Measurements from ENCODE around the gene RALGAPB. TPM values are rescaled to one million over a fixed set of nuclear protein-coding genes. Genes with fewer than 3 reads are reported as not detected.

RALGAPB gene
- total and polyA plus RNA-seq, 2 of the 13 experiments (the other 11 are each of a cell fraction or from before 2014, with no cell fraction given) = 17.6 to 30.6 TPM

DNA sequence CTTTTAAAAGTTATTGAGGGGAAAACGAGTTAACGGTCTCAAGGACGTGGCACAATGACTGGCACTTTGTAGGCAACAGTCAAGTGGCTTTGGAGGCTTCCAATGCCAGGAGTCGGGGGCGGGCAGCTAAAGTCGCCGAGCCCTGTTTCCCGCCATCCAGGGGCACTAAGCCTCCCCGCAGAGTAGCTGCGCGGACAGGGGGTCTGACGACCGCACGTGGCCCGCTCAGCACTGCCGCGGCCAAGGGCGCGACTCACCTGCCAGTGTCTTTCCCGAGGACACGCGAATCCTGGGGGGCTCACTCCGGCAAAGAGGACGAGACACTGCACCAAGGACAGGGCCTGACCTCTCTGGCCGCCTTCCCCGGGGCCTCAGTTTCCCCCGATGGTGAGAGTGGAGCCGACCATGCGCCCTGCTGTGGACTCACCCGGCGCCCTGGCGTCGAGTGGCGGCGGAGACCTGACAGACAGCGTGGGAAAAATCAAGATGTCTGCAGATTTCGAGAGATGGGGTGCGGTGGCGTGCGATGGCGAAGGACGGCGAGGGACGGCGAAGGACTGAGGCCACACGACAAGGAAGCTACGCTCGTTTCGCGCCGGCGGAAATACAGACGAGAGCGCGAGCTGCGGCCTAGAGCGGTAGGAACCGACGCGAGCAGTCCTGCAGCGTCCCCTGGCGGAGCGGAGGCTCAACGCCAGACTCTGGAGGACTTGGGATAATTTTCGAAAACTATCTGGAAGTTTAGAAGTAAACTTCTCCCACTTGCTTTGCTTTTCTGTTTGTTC is 37.7 kb upstream of the RALGAPB start, which contains the start of gene SNHG17 (continued):
- TF ChIP-seq, protein P1, sequence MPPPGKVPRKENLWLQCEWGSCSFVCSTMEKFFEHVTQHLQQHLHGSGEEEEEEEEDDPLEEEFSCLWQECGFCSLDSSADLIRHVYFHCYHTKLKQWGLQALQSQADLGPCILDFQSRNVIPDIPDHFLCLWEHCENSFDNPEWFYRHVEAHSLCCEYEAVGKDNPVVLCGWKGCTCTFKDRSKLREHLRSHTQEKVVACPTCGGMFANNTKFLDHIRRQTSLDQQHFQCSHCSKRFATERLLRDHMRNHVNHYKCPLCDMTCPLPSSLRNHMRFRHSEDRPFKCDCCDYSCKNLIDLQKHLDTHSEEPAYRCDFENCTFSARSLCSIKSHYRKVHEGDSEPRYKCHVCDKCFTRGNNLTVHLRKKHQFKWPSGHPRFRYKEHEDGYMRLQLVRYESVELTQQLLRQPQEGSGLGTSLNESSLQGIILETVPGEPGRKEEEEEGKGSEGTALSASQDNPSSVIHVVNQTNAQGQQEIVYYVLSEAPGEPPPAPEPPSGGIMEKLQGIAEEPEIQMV (CRISPR knock-in tag; IDR thresholded peaks at IDR 0.05; ENCODE audit: low read depth) = peak; percentile 98
- TF ChIP-seq ZNF816 (CRISPR knock-in tag; IDR thresholded peaks at IDR 0.05; ENCODE audit: borderline replicate concordance) (peak; percentile 99), ZNF546 (CRISPR knock-in tag; conservative IDR thresholded peaks at IDR 0.05) (peak; percentile 99), FOSL2 (CRISPR knock-in tag; IDR thresholded peaks at IDR 0.05) (peak; percentile 89), KMT2A (CRISPR knock-in tag; IDR thresholded peaks at IDR 0.05) (peak; percentile 100), KLF13 (CRISPR knock-in tag; IDR thresholded peaks at IDR 0.05) (peak; percentile 99), EED (CRISPR knock-in tag; IDR thresholded peaks at IDR 0.05) (peak; percentile 100), ZNF883 (CRISPR knock-in tag; IDR thresholded peaks at IDR 0.05; ENCODE audit: not compliant biosample characterization) (peak; percentile 100), HOXD1 (CRISPR knock-in tag; IDR thresholded peaks at IDR 0.05) (peak; percentile 98), HMG20A (CRISPR knock-in tag; IDR thresholded peaks at IDR 0.05; ENCODE audit: borderline replicate concordance) (peak; percentile 87), ASH2L (IDR thresholded peaks at IDR 0.05; ENCODE audit: insufficient read length, low read depth, low read length) (peak; percentile 99), ZNF773 (CRISPR knock-in tag; IDR thresholded peaks at IDR 0.05; ENCODE audit: borderline replicate concordance) (peak; percentile 97), SOX6 (IDR thresholded peaks at IDR 0.05) (no peak), SOX6 (CRISPR knock-in tag; IDR thresholded peaks at IDR 0.05) (peak; percentile 91), SALL2 (CRISPR knock-in tag; IDR thresholded peaks at IDR 0.05) (peak; percentile 100), ZNF549 (CRISPR knock-in tag; IDR thresholded peaks at IDR 0.05) (no peak)
- TF ChIP-seq, protein P2, sequence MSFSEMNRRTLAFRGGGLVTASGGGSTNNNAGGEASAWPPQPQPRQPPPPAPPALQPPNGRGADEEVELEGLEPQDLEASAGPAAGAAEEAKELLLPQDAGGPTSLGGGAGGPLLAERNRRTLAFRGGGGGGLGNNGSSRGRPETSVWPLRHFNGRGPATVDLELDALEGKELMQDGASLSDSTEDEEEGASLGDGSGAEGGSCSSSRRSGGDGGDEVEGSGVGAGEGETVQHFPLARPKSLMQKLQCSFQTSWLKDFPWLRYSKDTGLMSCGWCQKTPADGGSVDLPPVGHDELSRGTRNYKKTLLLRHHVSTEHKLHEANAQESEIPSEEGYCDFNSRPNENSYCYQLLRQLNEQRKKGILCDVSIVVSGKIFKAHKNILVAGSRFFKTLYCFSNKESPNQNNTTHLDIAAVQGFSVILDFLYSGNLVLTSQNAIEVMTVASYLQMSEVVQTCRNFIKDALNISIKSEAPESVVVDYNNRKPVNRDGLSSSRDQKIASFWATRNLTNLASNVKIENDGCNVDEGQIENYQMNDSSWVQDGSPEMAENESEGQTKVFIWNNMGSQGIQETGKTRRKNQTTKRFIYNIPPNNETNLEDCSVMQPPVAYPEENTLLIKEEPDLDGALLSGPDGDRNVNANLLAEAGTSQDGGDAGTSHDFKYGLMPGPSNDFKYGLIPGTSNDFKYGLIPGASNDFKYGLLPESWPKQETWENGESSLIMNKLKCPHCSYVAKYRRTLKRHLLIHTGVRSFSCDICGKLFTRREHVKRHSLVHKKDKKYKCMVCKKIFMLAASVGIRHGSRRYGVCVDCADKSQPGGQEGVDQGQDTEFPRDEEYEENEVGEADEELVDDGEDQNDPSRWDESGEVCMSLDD (CRISPR knock-in tag; IDR thresholded peaks at IDR 0.05; ENCODE audit: borderline replicate concordance) = peak; percentile 97
- TF ChIP-seq, protein P3, sequence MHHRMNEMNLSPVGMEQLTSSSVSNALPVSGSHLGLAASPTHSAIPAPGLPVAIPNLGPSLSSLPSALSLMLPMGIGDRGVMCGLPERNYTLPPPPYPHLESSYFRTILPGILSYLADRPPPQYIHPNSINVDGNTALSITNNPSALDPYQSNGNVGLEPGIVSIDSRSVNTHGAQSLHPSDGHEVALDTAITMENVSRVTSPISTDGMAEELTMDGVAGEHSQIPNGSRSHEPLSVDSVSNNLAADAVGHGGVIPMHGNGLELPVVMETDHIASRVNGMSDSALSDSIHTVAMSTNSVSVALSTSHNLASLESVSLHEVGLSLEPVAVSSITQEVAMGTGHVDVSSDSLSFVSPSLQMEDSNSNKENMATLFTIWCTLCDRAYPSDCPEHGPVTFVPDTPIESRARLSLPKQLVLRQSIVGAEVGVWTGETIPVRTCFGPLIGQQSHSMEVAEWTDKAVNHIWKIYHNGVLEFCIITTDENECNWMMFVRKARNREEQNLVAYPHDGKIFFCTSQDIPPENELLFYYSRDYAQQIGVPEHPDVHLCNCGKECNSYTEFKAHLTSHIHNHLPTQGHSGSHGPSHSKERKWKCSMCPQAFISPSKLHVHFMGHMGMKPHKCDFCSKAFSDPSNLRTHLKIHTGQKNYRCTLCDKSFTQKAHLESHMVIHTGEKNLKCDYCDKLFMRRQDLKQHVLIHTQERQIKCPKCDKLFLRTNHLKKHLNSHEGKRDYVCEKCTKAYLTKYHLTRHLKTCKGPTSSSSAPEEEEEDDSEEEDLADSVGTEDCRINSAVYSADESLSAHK (CRISPR knock-in tag; IDR thresholded peaks at IDR 0.05; ENCODE audit: borderline replicate concordance) = peak; percentile 96
- TF ChIP-seq, protein P4, sequence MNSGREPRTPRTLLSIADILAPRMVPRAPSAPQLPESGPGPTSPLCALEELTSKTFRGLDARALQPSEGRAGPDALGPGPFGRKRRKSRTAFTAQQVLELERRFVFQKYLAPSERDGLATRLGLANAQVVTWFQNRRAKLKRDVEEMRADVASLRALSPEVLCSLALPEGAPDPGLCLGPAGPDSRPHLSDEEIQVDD (CRISPR knock-in tag; IDR thresholded peaks at IDR 0.05; ENCODE audit: borderline replicate concordance) = peak; percentile 98; the same call in 1 of the 2 replicates
- TF ChIP-seq, protein P5, sequence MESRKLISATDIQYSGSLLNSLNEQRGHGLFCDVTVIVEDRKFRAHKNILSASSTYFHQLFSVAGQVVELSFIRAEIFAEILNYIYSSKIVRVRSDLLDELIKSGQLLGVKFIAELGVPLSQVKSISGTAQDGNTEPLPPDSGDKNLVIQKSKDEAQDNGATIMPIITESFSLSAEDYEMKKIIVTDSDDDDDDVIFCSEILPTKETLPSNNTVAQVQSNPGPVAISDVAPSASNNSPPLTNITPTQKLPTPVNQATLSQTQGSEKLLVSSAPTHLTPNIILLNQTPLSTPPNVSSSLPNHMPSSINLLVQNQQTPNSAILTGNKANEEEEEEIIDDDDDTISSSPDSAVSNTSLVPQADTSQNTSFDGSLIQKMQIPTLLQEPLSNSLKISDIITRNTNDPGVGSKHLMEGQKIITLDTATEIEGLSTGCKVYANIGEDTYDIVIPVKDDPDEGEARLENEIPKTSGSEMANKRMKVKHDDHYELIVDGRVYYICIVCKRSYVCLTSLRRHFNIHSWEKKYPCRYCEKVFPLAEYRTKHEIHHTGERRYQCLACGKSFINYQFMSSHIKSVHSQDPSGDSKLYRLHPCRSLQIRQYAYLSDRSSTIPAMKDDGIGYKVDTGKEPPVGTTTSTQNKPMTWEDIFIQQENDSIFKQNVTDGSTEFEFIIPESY (CRISPR knock-in tag; IDR thresholded peaks at IDR 0.05) = peak; percentile 98
